Breast epithelium (tissue), 4 donors: ENCODE results near the gene STAMBPL1. TPM values are rescaled to one million over a fixed set of nuclear protein-coding genes. Genes with fewer than 3 reads are reported as not detected.

ENCODE experiments used
- DNase-seq, 2 donors: peaks; one replicate each; pipeline ENCODE4 v3.0.0-alpha.2; 2019; ENCODE audit warnings: low spot score in 2 of 2
- H3K27ac ChIP-seq, 2 donors: fragments of 200-600 bp; sonication (generic) in 1 of 2; one replicate each; pipeline ENCODE4 v1.5.1; 2016 to 2019; ENCODE audit warnings: mild to moderate bottlenecking in 1 of 2
- H3K27me3 ChIP-seq, 2 donors: fragments of 200-600 bp; sonication (generic) in 1 of 2; one replicate each; pipeline versions ENCODE4 v1.5.1 to v1.6.0; 2017 to 2019; ENCODE audit warnings: control low read depth in 1 of 2, mild to moderate bottlenecking in 1 of 2
- H3K36me3 ChIP-seq: fragments of 200-600 bp; one replicate; pipeline ENCODE4 v1.5.1; 2019
- H3K4me1 ChIP-seq, 2 donors: fragments of 200-600 bp; sonication (generic); one replicate each; pipeline ENCODE4 v1.5.1; 2016 to 2019; ENCODE audit warnings: control low read depth in 1 of 2
- H3K4me3 ChIP-seq, 3 donors: fragments of 200-600 bp; sonication (generic); 1 replicate in 2 of 3; 2 replicates in 1 of 3; pipeline ENCODE4 v1.5.1; 2016 to 2019; ENCODE audit warnings: mild to moderate bottlenecking in 3 of 3, moderate library complexity in 2 of 3
- H3K9me3 ChIP-seq, 2 donors: fragments of 200-600 bp; sonication (generic) in 1 of 2; one replicate each; pipeline ENCODE4 v1.5.1; 2016 to 2019; ENCODE audit warnings: control low read depth in 1 of 2
- POLR2A ChIP-seq: fragments of 450-650 bp; IDR thresholded peaks from one replicate; pipeline ENCODE4 v1.6.1; 2016; ENCODE audit warnings: antibody characterized with exemption, mild to moderate bottlenecking, moderate library complexity
- POLR2AphosphoS5 ChIP-seq, 3 donors: sonication (generic); formaldehyde crosslinking; IDR thresholded peaks; one replicate each; pipeline ENCODE4 v1.6.1; 2017; ENCODE audit warnings: antibody characterized with exemption in 3 of 3
- intact Hi-C: fragments of 100-400 bp; cut with DNase I; formaldehyde crosslinking; loops from one replicate; pipeline ENCODE4 v1.15.1; 2023; ENCODE audit warnings: low total_unique reads
- total RNA-seq, 3 donors: library from RNA; depleted of rRNA; stranded (reverse); fragments of >200 nt; gene quantifications; one replicate each; pipeline ENCODE4 v1.1.0, GENCODE V29; 2016
- TF ChIP-seq, protein P1 (sequence below), 3 donors: fragments of 450-650 bp; IDR thresholded peaks; one replicate each; pipeline ENCODE4 v1.5.1; 2016 to 2017; ENCODE audit warnings: antibody characterized with exemption in 3 of 3, mild to moderate bottlenecking in 3 of 3, moderate library complexity in 3 of 3

The STAMBPL1 gene
- total RNA-seq, 3 donors from 2014 or later, result 17.1 to 21.0 (median 17.9) TPM

DNA sequence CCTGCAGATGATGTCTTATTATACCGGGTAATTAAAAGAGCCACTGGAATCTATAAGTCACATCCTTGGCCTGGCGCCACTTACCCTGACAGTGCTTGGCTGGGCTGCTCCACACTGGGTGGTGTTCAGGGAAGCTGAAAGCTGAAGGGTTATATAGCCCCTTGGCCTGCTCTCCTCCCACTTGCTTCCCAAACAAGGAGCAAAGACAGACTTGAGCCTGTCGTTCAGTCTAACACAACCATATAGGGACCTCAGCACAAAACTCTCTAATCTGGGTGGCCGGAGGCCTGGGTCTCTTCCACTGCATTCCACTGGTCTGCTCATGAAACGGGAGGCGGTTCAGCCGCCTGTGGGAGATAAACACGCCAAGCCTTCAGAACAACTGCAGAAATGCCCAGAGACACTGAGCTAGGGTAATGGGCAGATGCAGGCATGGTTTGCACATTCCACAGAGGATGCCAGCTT, 72.6 kb downstream of the STAMBPL1 start, which contains the start of gene ACTA2:
TSS of gene ACTA2 (minus strand) at position 127 of the 465 bp plus-strand sequence. CDS start 3,843 bp downstream, outside the sequence.
- H3K27me3 ChIP-seq, result no peaks in the 10 kb centered on the region
- H3K36me3 ChIP-seq, result no peaks in the 10 kb centered on the region
- H3K4me3 ChIP-seq, result peak within 1 kb of the TSS; percentile 37 to 65 (median 45)
- H3K9me3 ChIP-seq, result no peaks in the 10 kb centered on the region
- H3K27ac ChIP-seq, result peak within 1 kb of the TSS; percentile 89 to 92
- TF ChIP-seq POLR2AphosphoS5 (IDR thresholded peaks at IDR 0.05) (peak; percentile 79 to 95 (median 90)), POLR2A (peak; percentile 75)
- TF ChIP-seq, protein P1, sequence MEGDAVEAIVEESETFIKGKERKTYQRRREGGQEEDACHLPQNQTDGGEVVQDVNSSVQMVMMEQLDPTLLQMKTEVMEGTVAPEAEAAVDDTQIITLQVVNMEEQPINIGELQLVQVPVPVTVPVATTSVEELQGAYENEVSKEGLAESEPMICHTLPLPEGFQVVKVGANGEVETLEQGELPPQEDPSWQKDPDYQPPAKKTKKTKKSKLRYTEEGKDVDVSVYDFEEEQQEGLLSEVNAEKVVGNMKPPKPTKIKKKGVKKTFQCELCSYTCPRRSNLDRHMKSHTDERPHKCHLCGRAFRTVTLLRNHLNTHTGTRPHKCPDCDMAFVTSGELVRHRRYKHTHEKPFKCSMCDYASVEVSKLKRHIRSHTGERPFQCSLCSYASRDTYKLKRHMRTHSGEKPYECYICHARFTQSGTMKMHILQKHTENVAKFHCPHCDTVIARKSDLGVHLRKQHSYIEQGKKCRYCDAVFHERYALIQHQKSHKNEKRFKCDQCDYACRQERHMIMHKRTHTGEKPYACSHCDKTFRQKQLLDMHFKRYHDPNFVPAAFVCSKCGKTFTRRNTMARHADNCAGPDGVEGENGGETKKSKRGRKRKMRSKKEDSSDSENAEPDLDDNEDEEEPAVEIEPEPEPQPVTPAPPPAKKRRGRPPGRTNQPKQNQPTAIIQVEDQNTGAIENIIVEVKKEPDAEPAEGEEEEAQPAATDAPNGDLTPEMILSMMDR (IDR thresholded peaks at IDR 0.05), result peak in 1 of 3 donors; percentile 18
- peak; percentile 65 to 93 for DNase-seq
- intact Hi-C loops, result no loop called here
- H3K4me1 ChIP-seq, result no peaks in the 10 kb centered on the region

DNA sequence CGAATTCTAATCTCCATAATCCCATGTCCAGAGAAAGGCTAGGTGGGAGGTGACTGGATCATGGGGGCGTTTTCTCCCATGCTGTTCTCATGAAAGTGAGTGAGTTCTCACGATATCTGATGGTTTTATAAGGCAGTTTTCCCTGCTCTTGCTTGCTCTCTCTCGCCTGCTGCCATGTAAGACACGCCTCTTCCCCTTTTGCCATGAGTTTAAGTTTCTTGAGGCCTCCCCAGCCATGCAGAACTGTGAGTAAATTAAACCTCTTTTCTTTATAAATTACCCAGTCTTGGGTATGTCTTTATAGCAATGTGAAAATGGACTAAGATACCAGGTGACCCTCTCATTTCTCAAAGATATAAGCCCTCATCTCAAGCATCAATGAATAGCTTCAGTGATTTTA, 73.6 kb downstream of the STAMBPL1 start:
- H3K27ac ChIP-seq, result peak overlapping the region; percentile 89 to 92
- DNase-seq, result no peak
- H3K36me3 ChIP-seq, result no peaks in the 10 kb centered on the region
- TF ChIP-seq, protein P1 (IDR thresholded peaks at IDR 0.05), result no peak
- no peak for TF ChIP-seq POLR2AphosphoS5 (IDR thresholded peaks at IDR 0.05)
- no peak for TF ChIP-seq POLR2A
- no peaks in the 10 kb centered on the region for H3K27me3 ChIP-seq
- H3K4me3 ChIP-seq, result no peak overlapping the region
- intact Hi-C loops, result no loop called here
- no peaks in the 10 kb centered on the region for H3K9me3 ChIP-seq
- H3K4me1 ChIP-seq, result no peaks in the 10 kb centered on the region

DNA sequence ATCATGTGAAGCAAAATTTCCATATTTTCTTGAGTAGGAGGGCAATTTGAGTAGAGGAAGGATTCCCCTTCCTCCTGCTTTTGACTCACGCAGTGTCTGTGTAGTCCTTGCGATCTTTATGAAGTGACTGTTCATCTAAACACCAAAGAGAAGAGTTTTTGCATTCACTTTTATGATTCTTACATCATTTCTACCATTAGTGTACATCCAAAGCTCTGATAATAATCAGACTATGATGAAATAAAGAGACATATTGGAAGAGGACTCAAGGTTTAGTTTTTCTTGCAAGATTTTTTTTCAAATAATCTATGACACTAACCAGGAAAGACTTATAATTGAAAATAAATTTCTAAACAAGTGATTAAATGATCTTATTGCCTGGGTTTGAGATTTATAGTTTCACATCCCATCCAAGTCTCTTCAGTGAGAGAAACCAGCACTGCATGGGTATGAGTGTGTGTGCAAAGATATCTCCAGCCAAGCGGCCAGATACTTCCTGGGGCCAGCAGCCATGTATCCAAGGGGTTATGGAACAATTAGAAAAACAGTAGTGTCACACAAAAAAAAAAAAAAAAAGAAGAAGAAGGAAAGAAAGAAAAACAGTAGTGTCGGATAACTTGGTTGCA, 74.5 kb downstream of the STAMBPL1 start:
- intact Hi-C loops, result no loop called here
- H3K9me3 ChIP-seq, result no peaks in the 10 kb centered on the region
- H3K4me1 ChIP-seq, result no peaks in the 10 kb centered on the region
- DNase-seq, result no peak
- H3K27me3 ChIP-seq, result no peaks in the 10 kb centered on the region
- H3K4me3 ChIP-seq, result no peak overlapping the region
- H3K27ac ChIP-seq, result peak overlapping the region in 1 of 2 donors; percentile 27
- TF ChIP-seq POLR2A, result no peak
- TF ChIP-seq, protein P1 (IDR thresholded peaks at IDR 0.05), result no peak
- no peak for TF ChIP-seq POLR2AphosphoS5 (IDR thresholded peaks at IDR 0.05)
- no peaks in the 10 kb centered on the region for H3K36me3 ChIP-seq

DNA sequence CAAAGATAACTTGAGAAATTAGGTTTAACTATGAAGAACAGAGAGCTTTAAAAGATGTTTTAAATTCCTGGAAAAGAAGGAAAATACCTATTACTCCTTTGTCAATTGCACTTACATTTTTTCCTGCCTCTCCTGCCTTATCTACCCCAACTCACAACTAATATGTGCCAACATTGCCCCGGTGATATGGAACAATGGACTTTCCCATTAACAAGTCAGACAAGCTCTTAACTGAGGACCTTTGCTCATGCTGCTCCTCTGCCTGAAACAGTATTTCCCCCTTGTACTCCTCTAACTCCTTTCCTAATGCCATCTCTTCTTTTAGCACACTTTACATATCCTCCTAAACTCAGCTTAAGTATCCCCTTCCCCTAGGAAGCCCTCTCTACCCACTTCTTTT, 77.3 kb downstream of the STAMBPL1 start:
- no peak overlapping the region for H3K27ac ChIP-seq
- no peak for DNase-seq
- intact Hi-C loops, result no loop called here
- no peaks in the 10 kb centered on the region for H3K36me3 ChIP-seq
- H3K4me1 ChIP-seq, result no peaks in the 10 kb centered on the region
- no peaks in the 10 kb centered on the region for H3K27me3 ChIP-seq
- no peaks in the 10 kb centered on the region for H3K9me3 ChIP-seq
- no peak for TF ChIP-seq POLR2AphosphoS5 (IDR thresholded peaks at IDR 0.05)
- TF ChIP-seq POLR2A, result no peak
- TF ChIP-seq, protein P1 (IDR thresholded peaks at IDR 0.05), result no peak
- H3K4me3 ChIP-seq, result no peak overlapping the region

DNA sequence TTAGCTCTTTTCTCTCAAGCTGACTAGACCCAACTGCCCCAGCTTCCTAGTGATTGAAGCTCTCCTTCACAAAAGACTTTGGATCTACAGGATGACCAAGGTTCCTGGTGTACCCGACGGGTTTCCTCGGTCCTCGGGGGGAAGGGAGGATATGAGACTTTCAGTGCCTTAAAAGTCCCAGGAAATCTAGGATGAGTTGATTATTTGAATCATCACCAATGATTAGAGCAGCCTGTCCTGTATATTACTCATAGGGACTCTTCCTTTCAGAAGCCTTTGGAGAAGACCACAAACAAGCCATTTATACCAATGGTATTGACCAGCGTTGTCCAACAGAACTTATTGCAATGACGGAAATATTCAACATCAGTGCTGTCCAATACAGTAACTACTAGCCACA, 78.7 kb downstream of the STAMBPL1 start:
- no peak for DNase-seq
- Histone ChIP-seq H3K27ac (no peak overlapping the region), H3K4me3 (no peak overlapping the region), H3K4me1 (no peaks in the 10 kb centered on the region), H3K9me3 (no peaks in the 10 kb centered on the region), H3K36me3 (no peaks in the 10 kb centered on the region), H3K27me3 (no peaks in the 10 kb centered on the region)
- intact Hi-C loops, result no loop called here
- TF ChIP-seq POLR2A (no peak), POLR2AphosphoS5 (IDR thresholded peaks at IDR 0.05) (no peak)
- TF ChIP-seq, protein P1 (IDR thresholded peaks at IDR 0.05), result no peak
